ENCODE measurements around the gene SDR42E1. TPM values are rescaled to one million over a fixed set of nuclear protein-coding genes. Genes with fewer than 3 reads are reported as not detected.

SDR42E1 gene
- total RNA-seq, 6 experiments from 2014 or later, result 3.4 to 5.9 (median 4.5) TPM

- no peak for TF ChIP-seq CTCF (IDR thresholded peaks at IDR 0.05)
- no peak for TF ChIP-seq POLR2A (IDR thresholded peaks at IDR 0.05)
- Histone ChIP-seq H3K9me3 (no peaks in the 10 kb centered on the region), H3K36me3 (no peaks in the 10 kb centered on the region), H3K4me1 (peaks cover 0 to 81% (median 26%) of the 10 kb centered on the region in 4 donors), H3K27me3 (no peaks in the 10 kb centered on the region), H3K27ac (peak overlapping the region in 1 of 3 donors; percentile 61), H3K4me3 (no peak overlapping the region)
- DNase-seq, result no peak
- ATAC-seq, result peak; percentile 11 to 57 (median 28)
- WGBS (ENCODE audit: insufficient coverage, low coverage, low lambda C conversion rate, missing lambda C conversion rate), result 39% methylated on average over 3 of the region's 4 CpGs
- intact Hi-C loops (cut with DNase I), result no loop called here
Measured at GRCh38 chr16:82046541-82046940, 35.3 kb upstream of the SDR42E1 start.

GRCh38 chr16:82045465-82045864 is 34.2 kb upstream of the SDR42E1 start:
- Histone ChIP-seq H3K27me3 (no peaks in the 10 kb centered on the region), H3K9me3 (no peaks in the 10 kb centered on the region), H3K4me3 (no peak overlapping the region), H3K27ac (peak overlapping the region in 1 of 3 donors; percentile 61), H3K36me3 (no peaks in the 10 kb centered on the region), H3K4me1 (peaks cover 0 to 70% (median 22%) of the 10 kb centered on the region in 4 donors)
- ATAC-seq (no peak), DNase-seq (no peak)
- 58% methylated on average over 2 of the region's 2 CpGs for WGBS (ENCODE audit: insufficient coverage, low coverage, low lambda C conversion rate, missing lambda C conversion rate)
- intact Hi-C loops (cut with DNase I), result no loop called here
- TF ChIP-seq POLR2A (IDR thresholded peaks at IDR 0.05), result no peak
- TF ChIP-seq CTCF (IDR thresholded peaks at IDR 0.05), result no peak

GRCh38 chr16:82044585-82044911 is 33.3 kb upstream of the SDR42E1 start:
- 18% methylated on average over 2 of the region's 3 CpGs for WGBS (ENCODE audit: insufficient coverage, low coverage, low lambda C conversion rate, missing lambda C conversion rate)
- H3K27ac ChIP-seq, result peak overlapping the region in 2 of 3 donors; percentile 34 to 61
- H3K4me1 ChIP-seq, result peaks cover 0 to 63% (median 20%) of the 10 kb centered on the region in 4 donors
- TF ChIP-seq CTCF (IDR thresholded peaks at IDR 0.05), result no peak
- TF ChIP-seq POLR2A (IDR thresholded peaks at IDR 0.05), result no peak
- ATAC-seq (peak; percentile 29 to 76 (median 62)), DNase-seq (no peak)
- no peaks in the 10 kb centered on the region for H3K9me3 ChIP-seq
- H3K36me3 ChIP-seq, result no peaks in the 10 kb centered on the region
- intact Hi-C loops (cut with DNase I), result no loop called here
- H3K4me3 ChIP-seq, result no peak overlapping the region
- H3K27me3 ChIP-seq, result no peaks in the 10 kb centered on the region

- peak; percentile 34 to 69 (median 51) for ATAC-seq
Measured at GRCh38 chr16:82043680-82044584, 32.7 kb upstream of the SDR42E1 start.

More at GRCh38 chr16:82043680-82044584, 32.7 kb upstream of the SDR42E1 start:
- Histone ChIP-seq H3K36me3 (no peaks in the 10 kb centered on the region), H3K27me3 (no peaks in the 10 kb centered on the region), H3K9me3 (no peaks in the 10 kb centered on the region), H3K27ac (peak overlapping the region in 2 of 3 donors; percentile 34 to 61), H3K4me3 (no peak overlapping the region), H3K4me1 (peaks cover 0 to 57% (median 20%) of the 10 kb centered on the region in 4 donors)
- no peak for TF ChIP-seq CTCF (IDR thresholded peaks at IDR 0.05)
- no peak for TF ChIP-seq POLR2A (IDR thresholded peaks at IDR 0.05)
- no peak for DNase-seq
- intact Hi-C loops (cut with DNase I), result no loop called here
- WGBS (ENCODE audit: insufficient coverage, low coverage, low lambda C conversion rate, missing lambda C conversion rate), result 52% methylated on average over 4 of the region's 6 CpGs
